Osteocyte (in vitro differentiated cells): Measurements from ENCODE around the gene GSTK1. TPM values are rescaled to one million over a fixed set of nuclear protein-coding genes. Genes with fewer than 3 reads are reported as not detected.

Source experiments
- DNase-seq: peaks from one replicate; pipeline ENCODE4 v3.0.0; 2021; ENCODE audit warnings: mixed read lengths; ENCODE audit not compliant: unreplicated experiment; ENCODE audit errors: extremely low spot score
- H3K27ac Mint-ChIP-seq: one replicate; pipeline ENCODE4 v1.8.0; 2021; ENCODE audit warnings: mild to moderate bottlenecking, mixed read lengths; ENCODE audit not compliant: unreplicated experiment
- H3K27me3 Mint-ChIP-seq: one replicate; pipeline ENCODE4 v1.8.0; 2021; ENCODE audit warnings: mixed read lengths; ENCODE audit not compliant: unreplicated experiment
- H3K36me3 Mint-ChIP-seq: one replicate; pipeline ENCODE4 v1.8.0; 2021; ENCODE audit warnings: mixed read lengths; ENCODE audit not compliant: unreplicated experiment
- H3K4me1 Mint-ChIP-seq: one replicate; pipeline ENCODE4 v1.8.0; 2021; ENCODE audit warnings: mixed read lengths; ENCODE audit not compliant: unreplicated experiment
- H3K4me3 Mint-ChIP-seq: one replicate; pipeline ENCODE4 v1.8.0; 2021; ENCODE audit warnings: mild to moderate bottlenecking, moderate library complexity, mixed read lengths; ENCODE audit not compliant: unreplicated experiment
- H3K9me3 Mint-ChIP-seq: one replicate; pipeline ENCODE4 v1.8.0; 2021; ENCODE audit warnings: mixed read lengths; ENCODE audit not compliant: unreplicated experiment
- total RNA-seq: library from RNA; stranded (reverse); gene quantifications from 2 replicates; pipeline ENCODE4 v1.2.1, GENCODE V29; 2021
- TF ChIP-seq, protein P1 (sequence below): fragments of 200-600 bp; sonication (generic); IDR thresholded peaks from 2 replicates; pipeline ENCODE4 v1.5.0; 2021; ENCODE audit warnings: antibody characterized with exemption, mild to moderate bottlenecking, moderate library complexity

The GSTK1 gene
- total RNA-seq, 1 donor from 2014 or later: 141 TPM

DNA sequence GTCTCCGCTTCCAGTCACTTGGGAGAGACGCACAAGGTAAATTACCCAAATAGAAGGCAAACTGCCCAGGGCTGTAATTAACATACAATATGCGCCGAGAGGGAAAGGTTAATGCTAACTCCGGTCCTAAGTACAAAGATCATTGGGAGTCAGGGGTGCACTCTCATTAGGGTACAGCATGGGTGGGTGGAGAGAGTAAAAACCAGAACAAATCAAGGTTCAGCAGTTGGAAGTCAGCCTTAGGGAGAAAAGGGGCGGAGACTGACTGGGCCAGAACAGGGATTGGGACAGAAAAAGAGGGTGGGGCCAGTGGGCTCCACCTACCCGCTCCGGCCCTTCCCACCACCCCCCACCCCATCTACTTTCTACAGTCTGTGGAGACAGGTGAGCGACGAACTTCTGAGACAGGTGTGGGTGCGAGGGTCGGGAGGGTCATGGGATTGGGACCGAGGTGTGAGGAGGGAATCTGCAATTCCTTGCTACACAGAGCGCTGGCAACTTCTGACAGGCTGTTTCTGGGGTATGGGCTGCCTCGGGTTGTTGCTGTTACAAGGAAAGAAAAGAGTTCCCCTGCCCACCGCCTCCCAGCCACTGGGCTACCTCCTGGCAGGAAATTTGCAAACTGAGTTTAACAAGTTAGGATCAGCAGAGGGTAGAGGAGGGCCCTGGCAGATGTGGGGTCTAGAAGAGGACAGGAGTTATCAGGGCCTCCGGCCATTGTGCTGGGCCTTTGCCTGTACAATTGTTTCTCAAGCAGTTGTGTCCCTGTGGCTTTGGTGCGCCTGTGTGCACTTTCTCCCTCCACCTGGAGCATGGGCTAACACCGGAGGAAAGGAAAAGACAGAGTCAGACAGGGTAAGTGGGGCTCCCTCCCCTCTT lies 21.6 kb downstream of the GSTK1 start, which contains the start of gene TMEM139:
TMEM139 (plus strand) TSS at position 368 of the 879 bp plus-strand sequence. CDS start 1,000 bp downstream, outside the sequence.
- DNase-seq: no peak
- Mint-ChIP-seq H3K36me3 (no peaks in the 10 kb centered on the region), H3K27me3 (no peaks in the 10 kb centered on the region), H3K27ac (no peak within 1 kb of the TSS), H3K4me1 (peaks cover 27% of the 10 kb centered on the region), H3K9me3 (no peaks in the 10 kb centered on the region), H3K4me3 (no peak within 1 kb of the TSS)
- TF ChIP-seq, protein P1, sequence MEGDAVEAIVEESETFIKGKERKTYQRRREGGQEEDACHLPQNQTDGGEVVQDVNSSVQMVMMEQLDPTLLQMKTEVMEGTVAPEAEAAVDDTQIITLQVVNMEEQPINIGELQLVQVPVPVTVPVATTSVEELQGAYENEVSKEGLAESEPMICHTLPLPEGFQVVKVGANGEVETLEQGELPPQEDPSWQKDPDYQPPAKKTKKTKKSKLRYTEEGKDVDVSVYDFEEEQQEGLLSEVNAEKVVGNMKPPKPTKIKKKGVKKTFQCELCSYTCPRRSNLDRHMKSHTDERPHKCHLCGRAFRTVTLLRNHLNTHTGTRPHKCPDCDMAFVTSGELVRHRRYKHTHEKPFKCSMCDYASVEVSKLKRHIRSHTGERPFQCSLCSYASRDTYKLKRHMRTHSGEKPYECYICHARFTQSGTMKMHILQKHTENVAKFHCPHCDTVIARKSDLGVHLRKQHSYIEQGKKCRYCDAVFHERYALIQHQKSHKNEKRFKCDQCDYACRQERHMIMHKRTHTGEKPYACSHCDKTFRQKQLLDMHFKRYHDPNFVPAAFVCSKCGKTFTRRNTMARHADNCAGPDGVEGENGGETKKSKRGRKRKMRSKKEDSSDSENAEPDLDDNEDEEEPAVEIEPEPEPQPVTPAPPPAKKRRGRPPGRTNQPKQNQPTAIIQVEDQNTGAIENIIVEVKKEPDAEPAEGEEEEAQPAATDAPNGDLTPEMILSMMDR: no peak

DNA sequence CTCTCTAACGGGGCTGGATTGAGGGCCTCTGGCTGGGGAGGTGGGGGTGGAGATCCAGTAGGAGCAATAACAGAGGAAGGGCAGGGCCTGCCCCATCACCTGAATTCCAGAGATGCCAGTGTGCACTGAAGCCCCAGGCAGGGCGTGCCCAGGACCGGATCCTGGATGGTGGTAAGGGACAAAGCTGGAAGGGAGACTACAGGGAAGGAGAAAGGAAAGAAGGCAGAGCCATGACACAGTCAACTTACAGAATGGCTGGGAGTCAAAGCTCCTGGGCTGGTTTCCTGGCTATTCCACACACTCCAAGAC lies 22.2 kb downstream of the GSTK1 start:
- H3K4me3 Mint-ChIP-seq: no peak overlapping the region
- no peaks in the 10 kb centered on the region for H3K27me3 Mint-ChIP-seq
- no peak overlapping the region for H3K27ac Mint-ChIP-seq
- TF ChIP-seq, protein P1: no peak
- H3K9me3 Mint-ChIP-seq: no peaks in the 10 kb centered on the region
- H3K36me3 Mint-ChIP-seq: no peaks in the 10 kb centered on the region
- no peak for DNase-seq
- H3K4me1 Mint-ChIP-seq: peaks cover 30% of the 10 kb centered on the region

DNA sequence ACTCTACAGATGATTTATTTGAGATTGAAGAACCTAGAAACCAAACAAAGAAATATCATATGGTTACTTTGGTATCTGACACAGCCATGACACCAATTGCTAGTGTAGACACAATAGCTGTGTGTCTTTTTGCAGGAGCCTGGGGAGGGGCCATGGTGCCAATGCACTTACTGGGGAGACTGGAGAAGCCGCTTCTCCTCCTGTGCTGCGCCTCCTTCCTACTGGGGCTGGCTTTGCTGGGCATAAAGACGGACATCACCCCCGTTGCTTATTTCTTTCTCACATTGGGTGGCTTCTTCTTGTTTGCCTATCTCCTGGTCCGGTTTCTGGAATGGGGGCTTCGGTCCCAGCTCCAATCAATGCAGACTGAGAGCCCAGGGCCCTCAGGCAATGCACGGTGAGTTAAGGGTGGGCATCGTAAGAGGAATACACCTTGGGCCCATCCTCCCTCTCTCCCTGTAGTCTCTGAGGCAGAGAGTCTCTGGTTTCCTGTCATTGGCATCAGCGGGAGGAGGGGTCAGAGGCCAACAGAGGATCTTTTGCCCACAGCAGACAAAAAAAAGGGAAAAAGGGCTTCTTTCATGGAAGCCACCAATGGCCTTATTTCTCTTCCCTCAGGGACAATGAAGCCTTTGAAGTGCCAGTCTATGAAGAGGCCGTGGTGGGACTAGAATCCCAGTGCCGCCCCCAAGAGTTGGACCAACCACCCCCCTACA lies 22.7 kb downstream of the GSTK1 start:
- no peak for DNase-seq
- Mint-ChIP-seq H3K27ac (no peak overlapping the region), H3K36me3 (no peaks in the 10 kb centered on the region), H3K9me3 (no peaks in the 10 kb centered on the region), H3K27me3 (no peaks in the 10 kb centered on the region), H3K4me3 (no peak overlapping the region), H3K4me1 (peaks cover 32% of the 10 kb centered on the region)
- TF ChIP-seq, protein P1: no peak

DNA sequence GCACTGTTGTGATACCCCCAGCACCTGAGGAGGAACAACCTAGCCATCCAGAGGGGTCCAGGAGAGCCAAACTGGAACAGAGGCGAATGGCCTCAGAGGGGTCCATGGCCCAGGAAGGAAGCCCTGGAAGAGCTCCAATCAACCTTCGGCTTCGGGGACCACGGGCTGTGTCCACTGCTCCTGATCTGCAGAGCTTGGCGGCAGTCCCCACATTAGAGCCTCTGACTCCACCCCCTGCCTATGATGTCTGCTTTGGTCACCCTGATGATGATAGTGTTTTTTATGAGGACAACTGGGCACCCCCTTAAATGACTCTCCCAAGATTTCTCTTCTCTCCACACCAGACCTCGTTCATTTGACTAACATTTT lies 23.3 kb downstream of the GSTK1 start:
- no peak overlapping the region for H3K27ac Mint-ChIP-seq
- H3K4me3 Mint-ChIP-seq: no peak overlapping the region
- H3K36me3 Mint-ChIP-seq: peaks cover 5% of the 10 kb centered on the region
- no peaks in the 10 kb centered on the region for H3K9me3 Mint-ChIP-seq
- H3K4me1 Mint-ChIP-seq: peaks cover 37% of the 10 kb centered on the region
- DNase-seq: no peak
- no peaks in the 10 kb centered on the region for H3K27me3 Mint-ChIP-seq
- TF ChIP-seq, protein P1: no peak

DNA sequence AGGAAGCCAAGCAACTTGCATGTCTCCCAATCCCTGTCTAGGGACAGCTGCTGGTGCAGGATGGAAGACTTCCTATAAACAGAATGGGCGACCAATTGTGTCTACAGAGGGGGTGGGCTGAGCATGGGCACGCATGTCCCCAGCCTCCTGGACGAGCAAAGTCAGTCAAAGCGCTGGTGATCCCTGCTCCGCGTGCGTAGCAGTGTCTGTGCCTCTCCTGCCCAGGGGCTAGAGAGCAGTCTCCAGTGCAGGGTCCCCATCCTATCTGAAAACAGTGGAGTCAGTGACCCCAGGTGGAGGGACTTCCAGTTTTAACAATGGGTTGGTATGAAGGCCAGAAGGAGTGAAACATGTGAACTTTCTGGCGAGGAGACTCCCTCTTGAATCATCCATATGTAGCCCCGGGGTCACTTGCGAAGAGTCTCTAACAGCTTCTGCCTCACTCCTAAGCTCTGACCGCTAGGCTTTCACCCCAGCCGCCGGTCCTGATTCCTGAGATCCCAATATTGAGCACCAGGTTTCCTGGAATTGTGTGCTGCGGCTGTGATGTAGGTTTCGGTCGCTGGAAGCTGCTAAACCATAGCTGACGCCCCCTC lies 24.2 kb downstream of the GSTK1 start:
- Mint-ChIP-seq H3K27ac (peak overlapping the region; percentile 90), H3K4me3 (peak overlapping the region; percentile 87), H3K27me3 (no peaks in the 10 kb centered on the region), H3K4me1 (peaks cover 38% of the 10 kb centered on the region), H3K36me3 (peaks cover 10% of the 10 kb centered on the region), H3K9me3 (no peaks in the 10 kb centered on the region)
- no peak for DNase-seq
- TF ChIP-seq, protein P1: no peak
